GM18861 (cell line): ENCODE results near the gene BAG2.

ENCODE experiments used
- ATAC-seq: cut with Tn5 transposase; IDR thresholded peaks from one replicate; pipeline ENCODE4 v1.9.1; 2021; ENCODE audit not compliant: unreplicated experiment

The BAG2 gene

DNA sequence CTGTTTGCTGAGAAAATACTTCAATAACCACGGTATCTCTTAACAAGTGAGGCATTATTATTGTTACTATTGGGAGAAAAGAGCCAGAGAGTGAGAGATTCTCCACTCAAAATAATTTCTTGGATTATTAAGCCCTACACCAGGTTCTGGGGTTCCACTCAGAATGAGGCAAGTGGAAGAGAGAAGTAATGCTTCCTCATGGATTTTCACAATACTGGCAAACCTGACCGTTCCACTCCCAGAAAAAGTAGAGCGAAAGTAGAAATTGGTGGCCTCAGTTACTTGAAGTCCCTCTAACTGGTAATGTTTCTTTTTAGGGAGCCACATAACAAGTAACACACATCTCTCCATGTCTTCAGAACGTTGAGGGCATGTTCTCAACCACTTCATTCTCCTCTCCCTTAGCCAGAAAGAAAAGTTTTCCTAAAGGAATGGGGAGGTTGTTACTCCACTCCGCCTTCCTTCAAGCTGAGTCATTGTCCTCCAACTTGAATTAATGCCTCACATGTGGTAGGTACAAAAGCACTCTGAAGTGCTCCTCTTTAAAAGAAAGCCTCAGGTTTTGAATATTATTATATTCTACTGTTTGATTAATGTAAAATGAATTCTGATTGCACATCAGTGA lies 1.9 kb downstream of the BAG2 start:
- no peak for ATAC-seq

GRCh38 chr6:57174511-57174907 lies 2.4 kb downstream of the BAG2 start:
- no peak for ATAC-seq

- no peak for ATAC-seq
Observed at GRCh38 chr6:57177545-57178265, 5.6 kb downstream of the BAG2 start.

DNA sequence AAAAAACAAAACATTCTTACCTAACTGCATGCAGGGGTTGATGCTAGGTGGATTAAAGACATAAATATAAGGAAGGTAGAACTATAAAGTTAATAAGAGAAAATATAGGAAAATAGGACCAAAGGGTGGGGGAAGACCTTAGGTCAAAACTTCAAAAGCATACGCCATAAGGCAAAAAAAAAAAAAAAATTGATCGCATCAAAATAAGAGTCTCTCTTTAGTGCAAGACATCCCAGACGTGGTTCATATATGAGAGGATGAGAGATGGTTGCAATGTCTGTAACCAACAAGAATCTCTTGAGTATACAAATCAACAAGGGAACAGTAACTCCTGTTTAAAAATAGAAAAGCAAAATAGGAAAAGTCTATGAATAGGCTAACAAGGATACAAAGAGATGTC lies 8.5 kb downstream of the BAG2 start:
- ATAC-seq: no peak

- no peak for ATAC-seq
Observed at GRCh38 chr6:57182017-57182432, 9.9 kb downstream of the BAG2 start.

DNA sequence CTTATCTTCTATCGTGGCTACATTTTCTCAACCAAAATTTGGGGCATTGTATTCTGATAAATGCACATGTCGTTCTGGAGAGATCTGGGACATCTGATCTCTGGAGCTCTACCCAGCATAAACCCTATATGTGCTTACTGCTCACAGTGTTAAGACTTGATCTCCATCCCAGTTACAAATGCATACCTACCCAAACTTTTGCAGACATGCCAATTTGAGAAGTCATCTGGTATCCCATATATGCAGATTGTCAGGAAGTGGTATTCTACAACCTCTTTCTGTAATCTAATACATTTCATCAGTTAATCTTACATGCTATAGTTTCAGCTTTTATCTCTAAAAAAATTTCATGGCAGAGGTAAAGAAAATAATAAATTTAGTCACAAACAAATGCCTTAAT lies 11.2 kb downstream of the BAG2 start:
- ATAC-seq: no peak

- no peak for ATAC-seq
Observed at GRCh38 chr6:57190140-57190539, 18.0 kb downstream of the BAG2 start.

- no peak for ATAC-seq
Observed at GRCh38 chr6:57193177-57193576, 21.1 kb downstream of the BAG2 start.

DNA sequence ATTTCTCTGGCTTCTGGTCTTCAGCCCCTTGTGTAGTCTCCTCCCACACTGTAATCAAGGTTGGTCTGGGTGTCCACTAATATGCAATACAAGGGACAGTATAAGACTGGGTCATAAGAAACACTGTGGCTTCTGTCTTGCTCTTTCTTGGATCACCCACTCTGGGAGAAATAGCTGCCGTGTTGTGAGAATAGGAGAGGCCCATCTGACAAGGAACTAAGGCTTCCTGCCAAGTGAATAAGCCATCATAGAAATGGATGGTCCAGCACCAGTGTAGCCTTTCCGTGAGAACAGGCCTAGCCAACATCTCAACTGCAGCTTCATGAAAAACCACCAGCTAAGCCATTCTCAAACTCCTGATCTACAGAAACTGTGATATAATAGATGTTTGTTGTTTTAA lies 23.3 kb downstream of the BAG2 start:
- ATAC-seq: no peak

GRCh38 chr6:57198926-57199636 lies 27.0 kb downstream of the BAG2 start:
- ATAC-seq: no peak

GRCh38 chr6:57201718-57202117 lies 29.6 kb downstream of the BAG2 start:
- ATAC-seq: no peak

- ATAC-seq: no peak
Observed at GRCh38 chr6:57205550-57206328, 33.6 kb downstream of the BAG2 start.

GRCh38 chr6:57207141-57207540 lies 35.0 kb downstream of the BAG2 start:
- no peak for ATAC-seq

GRCh38 chr6:57207872-57208271 lies 35.7 kb downstream of the BAG2 start:
- no peak for ATAC-seq

DNA sequence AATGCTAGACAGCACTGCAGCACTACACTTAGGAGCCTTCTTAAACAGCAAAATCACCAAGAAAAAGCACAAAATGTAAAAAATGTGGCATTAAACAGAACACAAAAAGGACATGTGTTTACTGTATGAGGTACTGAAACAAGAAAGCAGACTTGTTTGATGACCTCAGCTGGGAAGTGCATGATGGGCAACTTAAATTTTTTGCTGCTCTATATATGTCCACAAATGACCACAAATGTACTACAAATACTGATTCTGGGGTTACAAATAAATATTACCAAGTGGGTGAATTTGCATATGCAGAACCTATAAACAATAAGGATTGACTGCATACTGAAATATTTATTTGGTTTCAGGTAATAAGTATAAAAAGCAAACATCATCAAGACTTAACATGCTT lies 36.9 kb downstream of the BAG2 start:
- no peak for ATAC-seq

- ATAC-seq: no peak
Observed at GRCh38 chr6:57210060-57210459, 37.9 kb downstream of the BAG2 start.

GRCh38 chr6:57215260-57215659 lies 43.1 kb downstream of the BAG2 start:
- no peak for ATAC-seq

DNA sequence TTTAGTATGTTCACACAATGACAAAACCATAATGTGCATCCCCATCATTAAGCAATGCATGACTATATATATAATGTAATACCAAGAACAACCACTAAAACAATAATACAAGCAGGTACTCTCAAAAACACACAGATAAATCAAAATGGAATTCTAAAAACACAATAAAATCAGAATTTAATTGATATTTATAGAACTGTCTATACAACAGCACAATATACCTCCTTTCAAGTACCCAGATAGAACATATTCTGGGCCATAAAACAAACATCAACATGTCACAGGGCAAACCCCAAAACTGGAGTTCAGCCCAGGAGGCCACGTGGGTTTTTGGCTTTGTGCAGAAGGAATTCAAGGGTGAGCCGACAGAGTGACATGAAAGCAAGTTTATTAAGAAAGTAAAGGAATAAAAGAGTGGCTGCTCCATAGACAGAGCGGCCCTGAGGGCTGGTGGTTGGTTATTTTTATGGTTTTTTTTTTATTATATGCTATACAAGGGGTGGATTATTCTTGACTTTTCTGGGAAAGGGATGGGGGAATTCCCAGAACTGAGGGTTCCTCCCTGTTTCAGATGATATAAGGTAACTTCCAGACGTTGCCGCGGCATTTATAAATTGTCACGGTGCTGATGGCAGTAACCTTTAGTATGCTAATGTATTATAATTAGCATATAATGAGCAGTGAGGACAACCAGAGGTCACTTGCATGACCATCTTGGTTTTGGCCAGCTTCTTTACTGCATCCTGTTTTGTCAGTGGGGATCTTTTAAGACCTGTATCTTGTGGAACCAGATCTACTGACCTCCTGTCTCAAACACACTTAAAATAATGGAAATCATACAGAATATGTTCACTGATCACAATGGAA lies 44.3 kb downstream of the BAG2 start:
- no peak for ATAC-seq

GRCh38 chr6:57217270-57217669 lies 45.1 kb downstream of the BAG2 start:
- no peak for ATAC-seq

- no peak for ATAC-seq
Observed at GRCh38 chr6:57220083-57220703, 48.1 kb downstream of the BAG2 start.
